GM23338 (cell line): ENCODE results near the gene PPFIBP1. TPM values are rescaled to one million over a fixed set of nuclear protein-coding genes. Genes with fewer than 3 reads are reported as not detected.

Experiments used
- ATAC-seq: fragments of 200-7000 bp; cut with Tn5 transposase; 3 replicates; pipeline ENCODE4 v1.9.1; 2020
- DNase-seq: peaks from one replicate; pipeline ENCODE4 v3.0.0-alpha.2; 2015; ENCODE audit warnings: low spot score
- H2AFZ ChIP-seq: fragments of 200-600 bp; sonication (generic); 2 replicates; pipeline ENCODE4 v1.8.0; 2016; ENCODE audit warnings: antibody characterized with exemption, mild to moderate bottlenecking, moderate library complexity
- H3F3A ChIP-seq: fragments of 200-600 bp; sonication (generic); replicated peaks from 2 replicates; pipeline ENCODE4 v1.8.0; 2017; ENCODE audit warnings: antibody characterized with exemption, mixed run types, low read depth
- H3K27ac ChIP-seq: fragments of 200-600 bp; sonication (generic); 2 replicates; pipeline ENCODE4 v1.6.1; 2016; ENCODE audit warnings: low read depth
- H3K27me3 ChIP-seq: fragments of 200-600 bp; sonication (generic); 2 replicates; pipeline ENCODE4 v1.8.0; 2016; ENCODE audit warnings: mild to moderate bottlenecking, mixed run types, moderate library complexity; ENCODE audit not compliant: insufficient read depth
- H3K36me3 ChIP-seq: fragments of 200-600 bp; sonication (generic); 2 replicates; pipeline ENCODE4 v1.8.0; 2016; ENCODE audit warnings: mild to moderate bottlenecking; ENCODE audit not compliant: insufficient read depth
- H3K4me1 ChIP-seq: fragments of 200-600 bp; sonication (generic); 2 replicates; pipeline ENCODE4 v1.8.0; 2016; ENCODE audit warnings: mild to moderate bottlenecking, moderate library complexity; ENCODE audit not compliant: insufficient read depth
- H3K4me2 ChIP-seq: fragments of 200-600 bp; sonication (generic); 2 replicates; pipeline ENCODE4 v1.7.1; 2017; ENCODE audit warnings: mixed run types
- H3K4me3 ChIP-seq: fragments of 200-600 bp; sonication (generic); 2 replicates; pipeline ENCODE4 v1.6.1; 2016; ENCODE audit warnings: mixed run types
- H3K79me2 ChIP-seq: fragments of 200-600 bp; sonication (generic); replicated peaks from 2 replicates; pipeline ENCODE4 v1.8.0; 2017; ENCODE audit warnings: mild to moderate bottlenecking; ENCODE audit not compliant: insufficient read depth
- H3K9me2 ChIP-seq: fragments of 200-600 bp; sonication (generic); 2 replicates; pipeline ENCODE4 v1.8.0; 2017; ENCODE audit not compliant: insufficient read depth
- H4K20me1 ChIP-seq: fragments of 200-600 bp; sonication (generic); replicated peaks from 2 replicates; pipeline ENCODE4 v1.8.0; 2017; ENCODE audit warnings: mild to moderate bottlenecking; ENCODE audit not compliant: insufficient read depth
- H3K27ac Mint-ChIP-seq: 2 replicates; pipeline ENCODE4 v1.8.0; 2020; ENCODE audit warnings: inconsistent platforms, mild to moderate bottlenecking, moderate library complexity, mixed read lengths
- H3K27me3 Mint-ChIP-seq: 3 replicates; pipeline ENCODE4 v1.8.0; 2022; ENCODE audit warnings: low read depth, mild to moderate bottlenecking, moderate library complexity, mixed read lengths, inconsistent platforms; ENCODE audit not compliant: insufficient read depth, poor library complexity
- H3K36me3 Mint-ChIP-seq: 3 replicates; pipeline ENCODE4 v1.8.0; 2021; ENCODE audit warnings: low read depth, mild to moderate bottlenecking, inconsistent platforms, moderate library complexity, mixed read lengths
- H3K4me1 Mint-ChIP-seq: 3 replicates; pipeline ENCODE4 v1.8.0; 2020; ENCODE audit warnings: mild to moderate bottlenecking, inconsistent platforms, mixed read lengths
- H3K4me3 Mint-ChIP-seq: 3 replicates; pipeline ENCODE4 v1.8.0; 2021; ENCODE audit warnings: moderate library complexity, mild to moderate bottlenecking, inconsistent platforms, mixed read lengths
- H3K9me3 Mint-ChIP-seq: 3 replicates; pipeline ENCODE4 v1.8.0; 2020; ENCODE audit warnings: moderate library complexity, mild to moderate bottlenecking, inconsistent platforms, mixed read lengths
- CREB1 ChIP-seq: fragments of 250-450 bp; sonication (Bioruptor Pico); IDR thresholded peaks from 2 replicates; pipeline ENCODE4 v1.5.0; 2020; ENCODE audit warnings: low read depth, mild to moderate bottlenecking, moderate library complexity
- EZH2 ChIP-seq: fragments of 200-600 bp; sonication (generic); IDR thresholded peaks from one replicate; pipeline ENCODE4 v1.8.0; 2017; ENCODE audit warnings: antibody characterized with exemption, mild to moderate bottlenecking, low read depth; ENCODE audit not compliant: unreplicated experiment
- EZH2phosphoT487 ChIP-seq: fragments of 200-600 bp; sonication (generic); IDR thresholded peaks from one replicate; pipeline ENCODE4 v1.8.1; 2018; ENCODE audit warnings: antibody characterized with exemption; ENCODE audit not compliant: unreplicated experiment
- JUNB ChIP-seq: IDR thresholded peaks from one replicate; pipeline ENCODE4 v1.6.1; 2016; ENCODE audit warnings: antibody characterized with exemption; ENCODE audit not compliant: unreplicated experiment
- NANOG ChIP-seq: IDR thresholded peaks from 2 replicates; pipeline ENCODE4 v1.6.1; 2016; ENCODE audit warnings: antibody characterized with exemption, borderline replicate concordance
- POLR2AphosphoS5 ChIP-seq: IDR thresholded peaks from 2 replicates; pipeline ENCODE4 v1.6.1; 2016; ENCODE audit warnings: antibody characterized with exemption, low read depth
- STAT1 ChIP-seq: IDR thresholded peaks from one replicate; pipeline ENCODE4 v1.6.1; 2016; ENCODE audit warnings: antibody characterized with exemption; ENCODE audit not compliant: unreplicated experiment
- ZNF114 ChIP-seq: fragments of 250-450 bp; sonication (Bioruptor Pico); IDR thresholded peaks from 2 replicates; pipeline ENCODE4 v1.5.0; 2020; ENCODE audit warnings: mild to moderate bottlenecking, moderate library complexity
- ZNF331 ChIP-seq: fragments of 250-450 bp; sonication (Bioruptor Pico); IDR thresholded peaks from 2 replicates; pipeline ENCODE4 v1.5.0; 2020; ENCODE audit warnings: low read depth, mild to moderate bottlenecking, moderate library complexity
- polyA plus RNA-seq: library from polyadenylated mRNA; unstranded; fragments of >200 nt; fragmentation: Nextera tagmentation; extraction: Ambion mirVana; gene quantifications from 2 replicates; pipeline ENCODE4 v1.2.1, GENCODE V29; 2016
- total RNA-seq: library from RNA; depleted of rRNA; stranded (reverse); fragments of >200 nt; shearing (Covaris generic); gene quantifications from 2 replicates; pipeline ENCODE4 v1.2.3, GENCODE V29; 2014
- TF ChIP-seq, protein P1 (sequence below): IDR thresholded peaks from 2 replicates; pipeline ENCODE4 v1.6.1; 2016; ENCODE audit warnings: antibody characterized with exemption
- TF ChIP-seq, protein P2 (sequence below), 2 experiments: fragments of 200-600 bp in 1 of 2; sonication (generic) in 1 of 2; conservative IDR thresholded peaks; 2 replicates each; pipeline versions ENCODE4 v1.5.1 to v1.6.1; 2016 to 2017; ENCODE audit warnings: antibody characterized with exemption in 2 of 2, low read depth in 2 of 2, mild to moderate bottlenecking in 2 of 2, moderate library complexity in 1 of 2
- TF ChIP-seq, protein P3 (sequence below): fragments of 250-450 bp; sonication (Bioruptor Pico); IDR thresholded peaks from 2 replicates; pipeline ENCODE4 v1.5.0; 2020; ENCODE audit warnings: mild to moderate bottlenecking, moderate library complexity

PPFIBP1 gene
- total and polyA plus RNA-seq, 2 experiments from 2014 or later, result 33.2 to 41.9 TPM

DNA sequence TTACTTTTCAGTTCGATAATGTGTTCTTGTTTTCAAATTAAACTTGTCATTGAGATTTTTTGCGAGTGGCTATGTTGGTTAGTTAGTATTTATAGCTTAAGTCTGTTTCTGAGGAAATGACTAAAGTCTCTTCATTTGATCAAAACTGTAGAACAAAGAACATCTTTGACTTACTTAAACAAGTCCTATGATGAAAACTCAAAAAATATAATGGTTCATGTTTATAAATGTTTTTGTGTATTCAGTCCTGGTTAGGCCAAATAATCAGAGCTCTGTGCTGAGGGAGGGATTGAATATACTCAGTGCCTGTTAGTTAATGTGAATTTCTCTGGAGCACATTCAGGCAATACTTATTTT is 51.7 kb downstream of the PPFIBP1 start (continued):
- TF ChIP-seq, protein P1, sequence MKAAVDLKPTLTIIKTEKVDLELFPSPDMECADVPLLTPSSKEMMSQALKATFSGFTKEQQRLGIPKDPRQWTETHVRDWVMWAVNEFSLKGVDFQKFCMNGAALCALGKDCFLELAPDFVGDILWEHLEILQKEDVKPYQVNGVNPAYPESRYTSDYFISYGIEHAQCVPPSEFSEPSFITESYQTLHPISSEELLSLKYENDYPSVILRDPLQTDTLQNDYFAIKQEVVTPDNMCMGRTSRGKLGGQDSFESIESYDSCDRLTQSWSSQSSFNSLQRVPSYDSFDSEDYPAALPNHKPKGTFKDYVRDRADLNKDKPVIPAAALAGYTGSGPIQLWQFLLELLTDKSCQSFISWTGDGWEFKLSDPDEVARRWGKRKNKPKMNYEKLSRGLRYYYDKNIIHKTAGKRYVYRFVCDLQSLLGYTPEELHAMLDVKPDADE, result no peak
- TF ChIP-seq EZH2phosphoT487 (no peak), NANOG (no peak), ZNF331 (CRISPR knock-in tag) (no peak)
- TF ChIP-seq, protein P2, sequence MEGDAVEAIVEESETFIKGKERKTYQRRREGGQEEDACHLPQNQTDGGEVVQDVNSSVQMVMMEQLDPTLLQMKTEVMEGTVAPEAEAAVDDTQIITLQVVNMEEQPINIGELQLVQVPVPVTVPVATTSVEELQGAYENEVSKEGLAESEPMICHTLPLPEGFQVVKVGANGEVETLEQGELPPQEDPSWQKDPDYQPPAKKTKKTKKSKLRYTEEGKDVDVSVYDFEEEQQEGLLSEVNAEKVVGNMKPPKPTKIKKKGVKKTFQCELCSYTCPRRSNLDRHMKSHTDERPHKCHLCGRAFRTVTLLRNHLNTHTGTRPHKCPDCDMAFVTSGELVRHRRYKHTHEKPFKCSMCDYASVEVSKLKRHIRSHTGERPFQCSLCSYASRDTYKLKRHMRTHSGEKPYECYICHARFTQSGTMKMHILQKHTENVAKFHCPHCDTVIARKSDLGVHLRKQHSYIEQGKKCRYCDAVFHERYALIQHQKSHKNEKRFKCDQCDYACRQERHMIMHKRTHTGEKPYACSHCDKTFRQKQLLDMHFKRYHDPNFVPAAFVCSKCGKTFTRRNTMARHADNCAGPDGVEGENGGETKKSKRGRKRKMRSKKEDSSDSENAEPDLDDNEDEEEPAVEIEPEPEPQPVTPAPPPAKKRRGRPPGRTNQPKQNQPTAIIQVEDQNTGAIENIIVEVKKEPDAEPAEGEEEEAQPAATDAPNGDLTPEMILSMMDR (conservative IDR thresholded peaks at IDR 0.05; ENCODE audit: low read depth in 2 of 2), result no peak

DNA sequence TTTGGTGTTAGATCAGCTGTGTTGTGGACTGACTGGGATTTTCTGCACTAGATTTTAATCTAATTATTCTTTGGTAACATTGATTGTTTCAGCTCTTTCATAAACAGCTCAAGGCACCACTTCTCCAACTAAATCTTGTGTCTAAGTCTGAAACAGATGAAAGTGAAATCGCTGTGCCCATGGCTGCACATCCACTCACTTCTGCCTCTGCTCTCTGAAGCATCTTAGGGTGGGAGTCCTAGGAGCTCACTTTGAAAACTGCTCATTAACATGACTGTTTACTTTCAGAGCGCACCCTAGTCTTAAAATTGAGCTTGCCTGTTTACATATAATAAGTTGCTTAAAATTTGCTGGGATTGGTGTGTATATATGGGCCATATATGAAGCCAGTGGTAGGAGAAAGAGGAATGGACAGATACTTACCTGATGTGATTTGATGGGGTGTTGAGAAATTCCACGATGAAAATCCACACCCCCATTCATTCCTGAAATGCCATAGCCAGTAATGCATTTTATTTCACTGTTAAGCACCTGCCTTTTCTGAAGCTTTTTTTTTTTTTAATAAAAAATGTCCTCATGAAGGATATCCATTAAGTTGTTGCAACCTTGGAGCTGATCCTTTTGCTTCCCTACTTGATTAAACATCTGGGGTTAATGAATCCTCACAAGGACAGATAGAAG is 52.8 kb downstream of the PPFIBP1 start:
- no peaks in the 10 kb centered on the region; the same call in 1 of the 2 replicates for H3K79me2 ChIP-seq
- H3K4me1 Mint-ChIP-seq, result peaks cover 6% of the 10 kb centered on the region; the same call in 2 of the 3 replicates
- TF ChIP-seq, protein P2 (conservative IDR thresholded peaks at IDR 0.05; ENCODE audit: low read depth in 2 of 2), result no peak
- no peak for TF ChIP-seq EZH2phosphoT487
- TF ChIP-seq ZNF331 (CRISPR knock-in tag), result no peak
- TF ChIP-seq EZH2, result no peak
- no peak for TF ChIP-seq ZNF114 (CRISPR knock-in tag)
- no peak for TF ChIP-seq CREB1
- no peak for TF ChIP-seq NANOG
- TF ChIP-seq JUNB, result no peak
- no peak for TF ChIP-seq POLR2AphosphoS5
- TF ChIP-seq, protein P3, sequence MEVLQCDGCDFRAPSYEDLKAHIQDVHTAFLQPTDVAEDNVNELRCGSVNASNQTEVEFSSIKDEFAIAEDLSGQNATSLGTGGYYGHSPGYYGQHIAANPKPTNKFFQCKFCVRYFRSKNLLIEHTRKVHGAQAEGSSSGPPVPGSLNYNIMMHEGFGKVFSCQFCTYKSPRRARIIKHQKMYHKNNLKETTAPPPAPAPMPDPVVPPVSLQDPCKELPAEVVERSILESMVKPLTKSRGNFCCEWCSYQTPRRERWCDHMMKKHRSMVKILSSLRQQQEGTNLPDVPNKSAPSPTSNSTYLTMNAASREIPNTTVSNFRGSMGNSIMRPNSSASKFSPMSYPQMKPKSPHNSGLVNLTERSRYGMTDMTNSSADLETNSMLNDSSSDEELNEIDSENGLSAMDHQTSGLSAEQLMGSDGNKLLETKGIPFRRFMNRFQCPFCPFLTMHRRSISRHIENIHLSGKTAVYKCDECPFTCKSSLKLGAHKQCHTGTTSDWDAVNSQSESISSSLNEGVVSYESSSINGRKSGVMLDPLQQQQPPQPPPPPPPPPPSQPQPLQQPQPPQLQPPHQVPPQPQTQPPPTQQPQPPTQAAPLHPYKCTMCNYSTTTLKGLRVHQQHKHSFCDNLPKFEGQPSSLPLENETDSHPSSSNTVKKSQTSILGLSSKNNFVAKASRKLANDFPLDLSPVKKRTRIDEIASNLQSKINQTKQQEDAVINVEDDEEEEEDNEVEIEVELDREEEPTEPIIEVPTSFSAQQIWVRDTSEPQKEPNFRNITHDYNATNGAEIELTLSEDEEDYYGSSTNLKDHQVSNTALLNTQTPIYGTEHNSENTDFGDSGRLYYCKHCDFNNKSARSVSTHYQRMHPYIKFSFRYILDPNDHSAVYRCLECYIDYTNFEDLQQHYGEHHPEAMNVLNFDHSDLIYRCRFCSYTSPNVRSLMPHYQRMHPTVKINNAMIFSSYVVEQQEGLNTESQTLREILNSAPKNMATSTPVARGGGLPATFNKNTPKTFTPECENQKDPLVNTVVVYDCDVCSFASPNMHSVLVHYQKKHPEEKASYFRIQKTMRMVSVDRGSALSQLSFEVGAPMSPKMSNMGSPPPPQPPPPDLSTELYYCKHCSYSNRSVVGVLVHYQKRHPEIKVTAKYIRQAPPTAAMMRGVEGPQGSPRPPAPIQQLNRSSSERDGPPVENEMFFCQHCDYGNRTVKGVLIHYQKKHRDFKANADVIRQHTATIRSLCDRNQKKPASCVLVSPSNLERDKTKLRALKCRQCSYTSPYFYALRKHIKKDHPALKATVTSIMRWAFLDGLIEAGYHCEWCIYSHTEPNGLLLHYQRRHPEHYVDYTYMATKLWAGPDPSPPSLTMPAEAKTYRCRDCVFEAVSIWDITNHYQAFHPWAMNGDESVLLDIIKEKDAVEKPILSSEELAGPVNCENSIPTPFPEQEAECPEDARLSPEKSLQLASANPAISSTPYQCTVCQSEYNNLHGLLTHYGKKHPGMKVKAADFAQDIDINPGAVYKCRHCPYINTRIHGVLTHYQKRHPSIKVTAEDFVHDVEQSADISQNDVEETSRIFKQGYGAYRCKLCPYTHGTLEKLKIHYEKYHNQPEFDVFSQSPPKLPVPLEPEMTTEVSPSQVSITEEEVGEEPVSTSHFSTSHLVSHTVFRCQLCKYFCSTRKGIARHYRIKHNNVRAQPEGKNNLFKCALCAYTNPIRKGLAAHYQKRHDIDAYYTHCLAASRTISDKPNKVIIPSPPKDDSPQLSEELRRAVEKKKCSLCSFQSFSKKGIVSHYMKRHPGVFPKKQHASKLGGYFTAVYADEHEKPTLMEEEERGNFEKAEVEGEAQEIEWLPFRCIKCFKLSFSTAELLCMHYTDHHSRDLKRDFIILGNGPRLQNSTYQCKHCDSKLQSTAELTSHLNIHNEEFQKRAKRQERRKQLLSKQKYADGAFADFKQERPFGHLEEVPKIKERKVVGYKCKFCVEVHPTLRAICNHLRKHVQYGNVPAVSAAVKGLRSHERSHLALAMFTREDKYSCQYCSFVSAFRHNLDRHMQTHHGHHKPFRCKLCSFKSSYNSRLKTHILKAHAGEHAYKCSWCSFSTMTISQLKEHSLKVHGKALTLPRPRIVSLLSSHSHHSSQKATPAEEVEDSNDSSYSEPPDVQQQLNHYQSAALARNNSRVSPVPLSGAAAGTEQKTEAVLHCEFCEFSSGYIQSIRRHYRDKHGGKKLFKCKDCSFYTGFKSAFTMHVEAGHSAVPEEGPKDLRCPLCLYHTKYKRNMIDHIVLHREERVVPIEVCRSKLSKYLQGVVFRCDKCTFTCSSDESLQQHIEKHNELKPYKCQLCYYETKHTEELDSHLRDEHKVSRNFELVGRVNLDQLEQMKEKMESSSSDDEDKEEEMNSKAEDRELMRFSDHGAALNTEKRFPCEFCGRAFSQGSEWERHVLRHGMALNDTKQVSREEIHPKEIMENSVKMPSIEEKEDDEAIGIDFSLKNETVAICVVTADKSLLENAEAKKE (CRISPR knock-in tag), result no peak
- no peak for TF ChIP-seq STAT1

More for the DNA sequence above, 52.8 kb downstream of the PPFIBP1 start:
- Mint-ChIP-seq H3K36me3 (0 out of 3 replicates have a peak, but pooled peaks cover 2% of the 10 kb centered on the region), H3K27ac (no peak overlapping the region), H3K9me3 (no peaks in the 10 kb centered on the region), H3K27me3 (no peaks in the 10 kb centered on the region), H3K4me3 (no peak overlapping the region)
- ATAC-seq (no peak), DNase-seq (no peak)
- Histone ChIP-seq H3K9me2 (no peaks in the 10 kb centered on the region), H3K27me3 (no peaks in the 10 kb centered on the region), H3K4me2 (no peak overlapping the region), H4K20me1 (no peaks in the 10 kb centered on the region), H3K27ac (no peak overlapping the region), H3K4me1 (no peaks in the 10 kb centered on the region; the same call in 1 of the 2 replicates), H3K36me3 (no peaks in the 10 kb centered on the region), H3F3A (no peaks in the 10 kb centered on the region), H3K4me3 (no peak overlapping the region), H2AFZ (no peak overlapping the region)
